ENCODE data around the gene AURKAIP1. TPM values are rescaled to one million over a fixed set of nuclear protein-coding genes. Genes with fewer than 3 reads are reported as not detected.

AURKAIP1 gene
- total and polyA plus RNA-seq, 2 of the 13 experiments (the other 11 are each of a cell fraction or from before 2014, with no cell fraction given) = 69.5 to 175 TPM

- TF ChIP-seq, protein P1, sequence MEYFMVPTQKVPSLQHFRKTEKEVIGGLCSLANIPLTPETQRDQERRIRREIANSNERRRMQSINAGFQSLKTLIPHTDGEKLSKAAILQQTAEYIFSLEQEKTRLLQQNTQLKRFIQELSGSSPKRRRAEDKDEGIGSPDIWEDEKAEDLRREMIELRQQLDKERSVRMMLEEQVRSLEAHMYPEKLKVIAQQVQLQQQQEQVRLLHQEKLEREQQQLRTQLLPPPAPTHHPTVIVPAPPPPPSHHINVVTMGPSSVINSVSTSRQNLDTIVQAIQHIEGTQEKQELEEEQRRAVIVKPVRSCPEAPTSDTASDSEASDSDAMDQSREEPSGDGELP (IDR thresholded peaks at IDR 0.05; ENCODE audit: borderline replicate concordance, low read depth) = no peak
- TF ChIP-seq CSRNP2 (CRISPR knock-in tag; conservative IDR thresholded peaks at IDR 0.05; ENCODE audit: low read depth) (no peak), ZNF180 (CRISPR knock-in tag; IDR thresholded peaks at IDR 0.05; ENCODE audit: borderline replicate concordance, low read depth) (no peak), ZBTB20 (CRISPR knock-in tag; IDR thresholded peaks at IDR 0.05; ENCODE audit: borderline replicate concordance, low read depth) (no peak), NPAS2 (CRISPR knock-in tag; IDR thresholded peaks at IDR 0.05; ENCODE audit: borderline replicate concordance) (no peak; the same call in 1 of the 2 replicates), ZNF672 (CRISPR knock-in tag; IDR thresholded peaks at IDR 0.05) (no peak), GLMP (CRISPR knock-in tag; IDR thresholded peaks at IDR 0.05; ENCODE audit: borderline replicate concordance) (no peak)
- TF ChIP-seq, protein P2, sequence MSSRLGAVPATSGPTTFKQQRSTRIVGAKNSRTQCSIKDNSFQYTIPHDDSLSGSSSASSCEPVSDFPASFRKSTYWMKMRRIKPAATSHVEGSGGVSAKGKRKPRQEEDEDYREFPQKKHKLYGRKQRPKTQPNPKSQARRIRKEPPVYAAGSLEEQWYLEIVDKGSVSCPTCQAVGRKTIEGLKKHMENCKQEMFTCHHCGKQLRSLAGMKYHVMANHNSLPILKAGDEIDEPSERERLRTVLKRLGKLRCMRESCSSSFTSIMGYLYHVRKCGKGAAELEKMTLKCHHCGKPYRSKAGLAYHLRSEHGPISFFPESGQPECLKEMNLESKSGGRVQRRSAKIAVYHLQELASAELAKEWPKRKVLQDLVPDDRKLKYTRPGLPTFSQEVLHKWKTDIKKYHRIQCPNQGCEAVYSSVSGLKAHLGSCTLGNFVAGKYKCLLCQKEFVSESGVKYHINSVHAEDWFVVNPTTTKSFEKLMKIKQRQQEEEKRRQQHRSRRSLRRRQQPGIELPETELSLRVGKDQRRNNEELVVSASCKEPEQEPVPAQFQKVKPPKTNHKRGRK (CRISPR knock-in tag; IDR thresholded peaks at IDR 0.05) = no peak
Measured at GRCh38 chr1:1324524-1325287, 50.3 kb downstream of the AURKAIP1 start, which contains the start of the genes CPTP and INTS11 (continued).
